Measurements from ENCODE around the gene DCBLD2.

GRCh38 chr3:98903705-98904481 is 2.4 kb upstream of the DCBLD2 start:
- no peak for TF ChIP-seq CTCF (conservative IDR thresholded peaks at IDR 0.05)
- no peak for TF ChIP-seq EZH2 (IDR thresholded peaks at IDR 0.05; ENCODE audit: low read depth)
